Measurements from ENCODE around the gene UQCRHL.
"Not testable (repeated sequence)": the region's sequence is repeated elsewhere in the genome, so short reads cannot be mapped to it uniquely, and the experiment has no call there.

UQCRHL gene

DNA sequence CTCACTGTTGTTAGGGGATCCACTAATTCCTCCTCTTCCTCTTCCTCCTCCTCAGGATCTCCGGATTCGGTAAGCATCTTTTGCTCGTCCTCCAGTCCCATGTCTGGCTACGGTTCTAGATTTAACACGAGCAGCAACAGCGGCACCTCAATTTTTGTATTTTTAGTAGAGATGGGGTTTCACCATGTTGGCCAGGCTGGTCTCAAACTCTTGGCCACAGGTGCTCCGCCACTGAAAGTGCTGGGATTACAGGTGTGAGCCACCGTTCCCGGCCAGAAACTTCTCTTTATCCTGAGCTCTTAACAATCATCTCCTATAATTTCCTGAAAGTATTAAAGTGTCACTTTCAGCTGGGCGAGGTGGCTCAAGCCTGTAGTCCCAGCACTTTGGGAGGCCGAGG is at the start of gene UQCRHL:
TSS of gene UQCRHL (minus strand) at position 101 of the 400 bp plus-strand sequence. CDS start at position 101, 0 bp downstream.
- not testable (repeated sequence) for H3K9ac ChIP-seq; H3K4me1 ChIP-seq; H3K36me3 ChIP-seq (ENCODE audit: control insufficient read depth, insufficient read depth, low read length); H3K27me3 ChIP-seq (ENCODE audit: control insufficient read depth, insufficient read depth, low read length); H3K79me2 ChIP-seq; H3K4me2 ChIP-seq (ENCODE audit: low read length); H3K4me3 ChIP-seq (ENCODE audit: low read depth, low read length); H3K27ac ChIP-seq; H3K9me3 ChIP-seq (ENCODE audit: control insufficient read depth, low read length); H2AFZ ChIP-seq

- no peak overlapping the region for H3K9ac ChIP-seq
- no peak overlapping the region for H3K4me2 ChIP-seq (ENCODE audit: low read length)
- no peak overlapping the region for H3K27ac ChIP-seq
- peaks cover 54% of the 10 kb centered on the region for H3K79me2 ChIP-seq
- no peak for TF ChIP-seq CTCF (IDR thresholded peaks at IDR 0.05)
- H3K4me1 ChIP-seq: no peaks in the 10 kb centered on the region
- H2AFZ ChIP-seq: no peak overlapping the region
- H3K9me3 ChIP-seq (ENCODE audit: control insufficient read depth, low read length): no peaks in the 10 kb centered on the region
- no peaks in the 10 kb centered on the region for H3K27me3 ChIP-seq (ENCODE audit: control insufficient read depth, insufficient read depth, low read length)
- no peaks in the 10 kb centered on the region for H3K36me3 ChIP-seq (ENCODE audit: control insufficient read depth, insufficient read depth, low read length)
- no peak overlapping the region for H3K4me3 ChIP-seq (ENCODE audit: low read depth, low read length)
Measured at GRCh38 chr1:15856888-15857287, 49.4 kb upstream of the UQCRHL start.

DNA sequence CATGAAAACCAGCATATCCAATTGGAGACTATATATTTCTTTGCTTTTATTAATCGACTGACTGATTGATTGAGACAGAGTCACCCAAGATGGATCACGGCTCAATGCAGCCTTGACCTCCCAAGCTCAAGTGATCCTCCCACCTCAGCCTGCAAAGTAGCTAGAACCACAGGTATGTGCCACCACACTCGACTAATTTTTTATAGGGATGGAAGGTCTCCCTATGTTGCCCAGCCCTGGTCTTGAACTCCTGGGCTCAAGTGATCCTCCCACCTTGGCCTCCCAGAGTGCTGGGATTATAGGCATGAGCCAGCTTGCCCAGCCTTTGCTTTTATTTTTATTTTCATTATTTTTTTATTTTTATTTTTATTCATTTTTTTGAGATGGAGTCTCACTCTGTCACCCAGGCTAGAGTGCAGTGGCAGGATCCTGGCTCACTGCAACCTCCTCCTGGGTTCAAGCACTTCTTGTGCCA is 45.4 kb upstream of the UQCRHL start:
- no peak overlapping the region for H3K4me2 ChIP-seq (ENCODE audit: low read length)
- no peaks in the 10 kb centered on the region for H3K9me3 ChIP-seq (ENCODE audit: control insufficient read depth, low read length)
- no peaks in the 10 kb centered on the region for H3K27me3 ChIP-seq (ENCODE audit: control insufficient read depth, insufficient read depth, low read length)
- H3K4me1 ChIP-seq: peaks cover 4% of the 10 kb centered on the region
- TF ChIP-seq CTCF (IDR thresholded peaks at IDR 0.05): no peak
- no peak overlapping the region for H3K9ac ChIP-seq
- no peaks in the 10 kb centered on the region for H3K36me3 ChIP-seq (ENCODE audit: control insufficient read depth, insufficient read depth, low read length)
- no peak overlapping the region for H3K4me3 ChIP-seq (ENCODE audit: low read depth, low read length)
- H2AFZ ChIP-seq: no peak overlapping the region
- peaks cover 33% of the 10 kb centered on the region for H3K79me2 ChIP-seq
- no peak overlapping the region for H3K27ac ChIP-seq

- Histone ChIP-seq H3K4me1 (peaks cover 4% of the 10 kb centered on the region), H3K9me3 (ENCODE audit: control insufficient read depth, low read length) (no peaks in the 10 kb centered on the region), H3K4me2 (ENCODE audit: low read length) (peak overlapping the region; percentile 18), H3K36me3 (ENCODE audit: control insufficient read depth, insufficient read depth, low read length) (no peaks in the 10 kb centered on the region), H3K27me3 (ENCODE audit: control insufficient read depth, insufficient read depth, low read length) (no peaks in the 10 kb centered on the region), H3K27ac (peak overlapping the region; percentile 53), H3K79me2 (peaks cover 28% of the 10 kb centered on the region), H3K9ac (no peak overlapping the region), H2AFZ (no peak overlapping the region), H3K4me3 (ENCODE audit: low read depth, low read length) (no peak overlapping the region)
- TF ChIP-seq CTCF (IDR thresholded peaks at IDR 0.05): no peak
Measured at GRCh38 chr1:15852036-15852827, 44.8 kb upstream of the UQCRHL start.

- Histone ChIP-seq H3K9ac (no peak overlapping the region), H3K9me3 (ENCODE audit: control insufficient read depth, low read length) (no peaks in the 10 kb centered on the region), H3K27me3 (ENCODE audit: control insufficient read depth, insufficient read depth, low read length) (no peaks in the 10 kb centered on the region), H3K4me1 (peaks cover 4% of the 10 kb centered on the region), H3K27ac (peak overlapping the region; percentile 53), H3K36me3 (ENCODE audit: control insufficient read depth, insufficient read depth, low read length) (no peaks in the 10 kb centered on the region), H3K79me2 (peaks cover 21% of the 10 kb centered on the region), H3K4me2 (ENCODE audit: low read length) (peak overlapping the region; percentile 57), H3K4me3 (ENCODE audit: low read depth, low read length) (peak overlapping the region; percentile 84), H2AFZ (no peak overlapping the region)
- TF ChIP-seq CTCF (IDR thresholded peaks at IDR 0.05): no peak
Measured at GRCh38 chr1:15851210-15852035, 44.0 kb upstream of the UQCRHL start.
